Activated CD4-positive, alpha-beta memory T cell treated with anti-CD3 and anti-CD28 coated beads, Interleukin-2, amount 10 ng/mL, durations not matched to agents 7 days and 5 days (primary cell): ENCODE measurements around the gene TAOK2. TPM values are rescaled to one million over a fixed set of nuclear protein-coding genes. Genes with fewer than 3 reads are reported as not detected.
"Not testable (repeated sequence)": the region's sequence is repeated elsewhere in the genome, so short reads cannot be mapped to it uniquely, and the experiment has no call there.

Experiments
- CTCF ChIA-PET: fragments of 350-600 bp; sonication (Branson Sonifier 250); formaldehyde crosslinking; loops from one replicate; lab custom pipeline; 2021; ENCODE audit warnings: antibody characterized with exemption, inconsistent platforms; lab: Charles Lee
- POLR2A ChIA-PET: fragments of 350-600 bp; sonication (Branson Sonifier 250); formaldehyde crosslinking; loops from one replicate; lab custom pipeline; 2021; ENCODE audit warnings: antibody characterized with exemption; lab: Charles Lee
- DNase-seq: peaks from one replicate; pipeline ENCODE4 v3.0.0-alpha.2; 2020
- H3K27ac Mint-ChIP-seq: one replicate; pipeline ENCODE4 v1.8.0; 2021; ENCODE audit warnings: mild to moderate bottlenecking, mixed read lengths
- H3K27me3 Mint-ChIP-seq: one replicate; pipeline ENCODE4 v1.8.0; 2021; ENCODE audit warnings: mixed read lengths
- H3K36me3 Mint-ChIP-seq: one replicate; pipeline ENCODE4 v1.8.0; 2021; ENCODE audit warnings: low read depth, mixed read lengths
- H3K4me1 Mint-ChIP-seq: one replicate; pipeline ENCODE4 v1.8.0; 2021; ENCODE audit warnings: mixed read lengths
- H3K4me3 Mint-ChIP-seq: one replicate; pipeline ENCODE4 v1.8.0; 2021; ENCODE audit warnings: mild to moderate bottlenecking, mixed read lengths
- H3K9me3 Mint-ChIP-seq: one replicate; pipeline ENCODE4 v1.8.0; 2021; ENCODE audit warnings: mixed read lengths
- total RNA-seq, 2 experiments: library from RNA; stranded (reverse); gene quantifications; one replicate each; pipeline ENCODE4 v1.2.3, GENCODE V29; 2021

TAOK2 gene
- total RNA-seq, 2 experiments from 2014 or later = 44.2 TPM

GRCh38 chr16:29950806-29951461, 22.7 kb upstream of the TAOK2 start:
- Mint-ChIP-seq H3K4me3 (no peak overlapping the region), H3K27ac (no peak overlapping the region), H3K27me3 (peaks cover 11% of the 10 kb centered on the region), H3K4me1 (no peaks in the 10 kb centered on the region), H3K9me3 (no peaks in the 10 kb centered on the region), H3K36me3 (no peaks in the 10 kb centered on the region)
- POLR2A ChIA-PET = interaction anchor here (1.6 to 1.7 kb wide), 2 partner anchors 11 to 25 kb away, joined by 7 to 8 read pairs; partner anchors contain the start of genes KCTD13 and TMEM219
- no peak for DNase-seq
- CTCF ChIA-PET = interaction anchor here (3.0 kb wide), 1 partner anchor 11 kb away, joined by 7 read pairs; the partner anchor contains the start of gene TMEM219

GRCh38 chr16:29951625-29952365, 21.9 kb upstream of the TAOK2 start:
- CTCF ChIA-PET = interaction anchor here (3.0 kb wide), 1 partner anchor 10 kb away, joined by 7 read pairs; the partner anchor contains the start of gene TMEM219
- H3K4me3 Mint-ChIP-seq = no peak overlapping the region

GRCh38 chr16:29958756-29959155, 14.9 kb upstream of the TAOK2 start:
- H3K27me3 Mint-ChIP-seq = peaks cover 7% of the 10 kb centered on the region
- no peak overlapping the region for H3K4me3 Mint-ChIP-seq
- ChIA-PET CTCF (interaction anchor here (4.6 kb wide), 1 partner anchor 15 kb away, joined by 29 read pairs; the partner anchor contains the start of gene TAOK2), POLR2A (no interaction called here)
- H3K9me3 Mint-ChIP-seq = no peaks in the 10 kb centered on the region
- H3K27ac Mint-ChIP-seq = no peak overlapping the region
- DNase-seq = no peak
- H3K4me1 Mint-ChIP-seq = peaks cover 22% of the 10 kb centered on the region
- H3K36me3 Mint-ChIP-seq = peaks cover 5% of the 10 kb centered on the region

More at GRCh38 chr16:29951625-29952365, 21.9 kb upstream of the TAOK2 start:
- Mint-ChIP-seq H3K4me1 (no peaks in the 10 kb centered on the region), H3K27ac (no peak overlapping the region), H3K27me3 (peaks cover 11% of the 10 kb centered on the region), H3K9me3 (no peaks in the 10 kb centered on the region), H3K36me3 (no peaks in the 10 kb centered on the region)
- DNase-seq = no peak
- POLR2A ChIA-PET = interaction anchor here (1.6 to 1.7 kb wide), 2 partner anchors 10 to 26 kb away, joined by 7 to 8 read pairs; partner anchors contain the start of genes KCTD13 and TMEM219

- CTCF ChIA-PET = interaction anchor here (4.6 kb wide), 1 partner anchor 14 kb away, joined by 29 read pairs; the partner anchor contains the start of gene TAOK2
- POLR2A ChIA-PET = interaction anchor here (3.1 kb wide), 1 partner anchor 33 kb away, joined by 30 read pairs; the partner anchor contains the start of gene KCTD13
- no peak overlapping the region for H3K27ac Mint-ChIP-seq
These were observed 14.4 kb upstream of the TAOK2 start for GRCh38 chr16:29959293-29959692.

GRCh38 chr16:29959821-29960220, 13.8 kb upstream of the TAOK2 start:
- not testable (repeated sequence) for H3K27me3 Mint-ChIP-seq, H3K36me3 Mint-ChIP-seq, H3K4me3 Mint-ChIP-seq, DNase-seq, H3K9me3 Mint-ChIP-seq, H3K27ac Mint-ChIP-seq
- ChIA-PET POLR2A (interaction anchor here (1.1 to 3.6 kb wide), 3 partner anchors 14 to 106 kb away, joined by 3 to 78 read pairs (median 30); partner anchors contain the start of genes ALDOA, KCTD13 and TAOK2), CTCF (interaction anchor here (4.6 kb wide), 1 partner anchor 14 kb away, joined by 29 read pairs; the partner anchor contains the start of gene TAOK2)
- peaks cover 22% of the 10 kb centered on the region for H3K4me1 Mint-ChIP-seq

More at GRCh38 chr16:29959293-29959692, 14.4 kb upstream of the TAOK2 start:
- Mint-ChIP-seq H3K4me1 (peaks cover 22% of the 10 kb centered on the region), H3K4me3 (no peak overlapping the region), H3K9me3 (no peaks in the 10 kb centered on the region), H3K27me3 (peaks cover 4% of the 10 kb centered on the region), H3K36me3 (peaks cover 5% of the 10 kb centered on the region)
- DNase-seq = no peak

- H3K36me3 Mint-ChIP-seq = peaks cover 10% of the 10 kb centered on the region
- CTCF ChIA-PET = interaction anchor here (0.6 to 4.6 kb wide), 12 partner anchors 10 to 260 kb away, joined by 3 to 29 read pairs (median 4); partner anchors contain the start of genes CDIPT, HIRIP3, INO80E and KCTD13
These were observed 12.6 kb upstream of the TAOK2 start for GRCh38 chr16:29961127-29961478.

GRCh38 chr16:29961479-29962343, 12.0 kb upstream of the TAOK2 start, which contains the start of gene TMEM219:
Gene TMEM219 (plus strand): TSS chr16:29962079. CDS start chr16:29963144, 1,065 bp downstream.
- H3K27me3 Mint-ChIP-seq = no peaks in the 10 kb centered on the region
- H3K9me3 Mint-ChIP-seq = no peaks in the 10 kb centered on the region
- peaks cover 25% of the 10 kb centered on the region for H3K4me1 Mint-ChIP-seq
- CTCF ChIA-PET = interaction anchor here (0.6 to 4.6 kb wide), 15 partner anchors 11 to 1637 kb away, joined by 3 to 29 read pairs (median 4); partner anchors contain the start of genes CDIPT, HIRIP3, INO80E and KCTD13
- peaks cover 12% of the 10 kb centered on the region for H3K36me3 Mint-ChIP-seq
- H3K4me3 Mint-ChIP-seq = peak within 1 kb of the TSS; percentile 87
- POLR2A ChIA-PET = interaction anchor here (0.6 to 3.6 kb wide), 22 partner anchors 8 to 1116 kb away, joined by 3 to 78 read pairs (median 4); partner anchors contain the start of genes CDIPT, HIRIP3, INO80E and KCTD13
- H3K27ac Mint-ChIP-seq = peak within 1 kb of the TSS; percentile 82
- DNase-seq = peak; percentile 94

More at GRCh38 chr16:29961127-29961478, 12.6 kb upstream of the TAOK2 start:
- no peaks in the 10 kb centered on the region for H3K9me3 Mint-ChIP-seq
- peak overlapping the region; percentile 87 for H3K4me3 Mint-ChIP-seq
- H3K27ac Mint-ChIP-seq = peak overlapping the region; percentile 82
- POLR2A ChIA-PET = interaction anchor here (0.8 to 3.6 kb wide), 17 partner anchors 8 to 262 kb away, joined by 3 to 78 read pairs (median 4); partner anchors contain the start of genes CDIPT, HIRIP3, INO80E and KCTD13
- H3K4me1 Mint-ChIP-seq = peaks cover 24% of the 10 kb centered on the region
- H3K27me3 Mint-ChIP-seq = no peaks in the 10 kb centered on the region
- no peak for DNase-seq

GRCh38 chr16:29962344-29962994, 11.2 kb upstream of the TAOK2 start:
- no peak for DNase-seq
- H3K4me1 Mint-ChIP-seq = peaks cover 25% of the 10 kb centered on the region
- peak overlapping the region; percentile 87 for H3K4me3 Mint-ChIP-seq
- POLR2A ChIA-PET = interaction anchor here (0.6 to 3.6 kb wide), 15 partner anchors 9 to 975 kb away, joined by 3 to 78 read pairs (median 4); partner anchors contain the start of genes CDIPT, HIRIP3, INO80E and KCTD13
- CTCF ChIA-PET = interaction anchor here (0.6 to 4.6 kb wide), 13 partner anchors 11 to 262 kb away, joined by 3 to 29 read pairs (median 4); partner anchors contain the start of genes CDIPT, HIRIP3, INO80E and KCTD13
- H3K27me3 Mint-ChIP-seq = no peaks in the 10 kb centered on the region
- H3K27ac Mint-ChIP-seq = peak overlapping the region; percentile 82
- no peaks in the 10 kb centered on the region for H3K9me3 Mint-ChIP-seq
- H3K36me3 Mint-ChIP-seq = peaks cover 12% of the 10 kb centered on the region

GRCh38 chr16:29963021-29963743, 10.5 kb upstream of the TAOK2 start:
- ChIA-PET CTCF (interaction anchor here (0.6 to 4.6 kb wide), 3 partner anchors 11 to 92 kb away, joined by 3 to 29 read pairs (median 6); partner anchors contain the start of gene TAOK2), POLR2A (interaction anchor here (1.3 to 3.6 kb wide), 5 partner anchors 11 to 976 kb away, joined by 3 to 78 read pairs (median 5); partner anchors contain the start of genes HIRIP3, INO80E, MVP and TAOK2)
- H3K27ac Mint-ChIP-seq = peak overlapping the region; percentile 82
- H3K27me3 Mint-ChIP-seq = no peaks in the 10 kb centered on the region
- peak overlapping the region; percentile 87 for H3K4me3 Mint-ChIP-seq
- no peak for DNase-seq
- peaks cover 25% of the 10 kb centered on the region for H3K4me1 Mint-ChIP-seq
- H3K36me3 Mint-ChIP-seq = peaks cover 12% of the 10 kb centered on the region
- H3K9me3 Mint-ChIP-seq = no peaks in the 10 kb centered on the region

GRCh38 chr16:29968205-29968604, 5.5 kb upstream of the TAOK2 start:
- H3K9me3 Mint-ChIP-seq = no peaks in the 10 kb centered on the region
- ChIA-PET CTCF (no interaction called here), POLR2A (no interaction called here)
- no peak overlapping the region for H3K4me3 Mint-ChIP-seq
- H3K4me1 Mint-ChIP-seq = peaks cover 11% of the 10 kb centered on the region
- H3K27ac Mint-ChIP-seq = no peak overlapping the region
- no peak for DNase-seq
- H3K27me3 Mint-ChIP-seq = no peaks in the 10 kb centered on the region
- peaks cover 38% of the 10 kb centered on the region for H3K36me3 Mint-ChIP-seq
